H1 (cell line): ENCODE measurements around the gene KCNJ2.

Source experiments
- RBBP5 ChIP-seq: IDR thresholded peaks from 2 replicates; pipeline ENCODE4 v1.7.1; 2012; ENCODE audit warnings: low read depth, mild to moderate bottlenecking, inconsistent platforms, low read length, moderate library complexity, borderline replicate concordance
- TF ChIP-seq, protein P1 (sequence below), 3 experiments: IDR thresholded peaks; 1 replicate in 2 of 3; 2 replicates in 1 of 3; pipeline versions ENCODE4 v1.5.1 to v1.6.1; 2011; ENCODE audit warnings: low read length in 3 of 3, mild to moderate bottlenecking in 3 of 3, inconsistent platforms in 2 of 3, low read depth in 1 of 3, moderate library complexity in 1 of 3; ENCODE audit not compliant: insufficient read depth in 1 of 3; ENCODE audit errors: control extremely low read depth in 1 of 3

DNA sequence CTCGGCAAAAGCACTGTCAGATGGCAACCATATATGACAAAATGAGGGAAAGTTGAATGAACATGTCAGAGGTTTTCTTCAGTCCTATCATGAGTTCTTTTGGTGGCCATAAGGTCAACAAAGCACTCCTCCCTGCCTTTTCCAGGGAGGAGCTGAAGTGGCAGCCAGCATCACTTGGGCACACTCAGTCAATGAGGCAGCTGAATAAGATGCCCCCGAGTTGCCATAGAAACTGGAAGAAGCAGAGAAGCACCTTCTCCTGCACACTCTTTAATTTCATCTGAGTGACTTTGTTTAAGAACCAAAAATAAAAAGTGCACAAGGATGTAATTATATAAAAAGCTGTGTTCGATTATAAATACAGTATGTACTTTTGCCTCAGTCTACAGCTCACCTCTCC, 16.0 kb downstream of the KCNJ2 start:
- TF ChIP-seq, protein P1, sequence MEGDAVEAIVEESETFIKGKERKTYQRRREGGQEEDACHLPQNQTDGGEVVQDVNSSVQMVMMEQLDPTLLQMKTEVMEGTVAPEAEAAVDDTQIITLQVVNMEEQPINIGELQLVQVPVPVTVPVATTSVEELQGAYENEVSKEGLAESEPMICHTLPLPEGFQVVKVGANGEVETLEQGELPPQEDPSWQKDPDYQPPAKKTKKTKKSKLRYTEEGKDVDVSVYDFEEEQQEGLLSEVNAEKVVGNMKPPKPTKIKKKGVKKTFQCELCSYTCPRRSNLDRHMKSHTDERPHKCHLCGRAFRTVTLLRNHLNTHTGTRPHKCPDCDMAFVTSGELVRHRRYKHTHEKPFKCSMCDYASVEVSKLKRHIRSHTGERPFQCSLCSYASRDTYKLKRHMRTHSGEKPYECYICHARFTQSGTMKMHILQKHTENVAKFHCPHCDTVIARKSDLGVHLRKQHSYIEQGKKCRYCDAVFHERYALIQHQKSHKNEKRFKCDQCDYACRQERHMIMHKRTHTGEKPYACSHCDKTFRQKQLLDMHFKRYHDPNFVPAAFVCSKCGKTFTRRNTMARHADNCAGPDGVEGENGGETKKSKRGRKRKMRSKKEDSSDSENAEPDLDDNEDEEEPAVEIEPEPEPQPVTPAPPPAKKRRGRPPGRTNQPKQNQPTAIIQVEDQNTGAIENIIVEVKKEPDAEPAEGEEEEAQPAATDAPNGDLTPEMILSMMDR (IDR thresholded peaks at IDR 0.05; ENCODE audit: control extremely low read depth in 1 of 3, insufficient read depth in 1 of 3, low read depth in 1 of 3, low read length in 3 of 3) = no peak
- TF ChIP-seq RBBP5 = no peak
